Progenitor cell of endocrine pancreas (in vitro differentiated cells): ENCODE results near the gene CRADD. TPM values are rescaled to one million over a fixed set of nuclear protein-coding genes. Genes with fewer than 3 reads are reported as not detected.

ENCODE experiments used
- DNase-seq: peaks from one replicate; pipeline ENCODE4 v3.0.0; 2021; ENCODE audit warnings: low spot score; ENCODE audit not compliant: unreplicated experiment
- H3K27ac Mint-ChIP-seq: 2 replicates; pipeline ENCODE4 v1.8.0; 2021; ENCODE audit warnings: mild to moderate bottlenecking, moderate library complexity, mixed read lengths
- H3K27me3 Mint-ChIP-seq: 2 replicates; pipeline ENCODE4 v1.8.0; 2021; ENCODE audit warnings: mixed read lengths
- H3K36me3 Mint-ChIP-seq: 2 replicates; pipeline ENCODE4 v1.8.0; 2022; ENCODE audit warnings: mixed read lengths; ENCODE audit not compliant: insufficient read depth
- H3K4me1 Mint-ChIP-seq: 2 replicates; pipeline ENCODE4 v1.8.0; 2021; ENCODE audit warnings: low read depth, mixed read lengths
- H3K4me3 Mint-ChIP-seq: 2 replicates; pipeline ENCODE4 v1.8.0; 2021; ENCODE audit warnings: low read depth, mild to moderate bottlenecking, moderate library complexity, mixed read lengths
- H3K9me3 Mint-ChIP-seq: 2 replicates; pipeline ENCODE4 v1.8.0; 2021; ENCODE audit warnings: low read depth, mixed read lengths
- total RNA-seq: library from RNA; stranded (reverse); gene quantifications from 2 replicates; pipeline ENCODE4 v1.2.1, GENCODE V29; 2021
- TF ChIP-seq, protein P1 (sequence below): fragments of 200-600 bp; sonication (generic); IDR thresholded peaks from one replicate; pipeline ENCODE4 v1.5.0; 2021; ENCODE audit warnings: antibody characterized with exemption, mild to moderate bottlenecking; ENCODE audit not compliant: unreplicated experiment

CRADD gene
- total RNA-seq, 1 donor from 2014 or later, result 11.7 TPM

GRCh38 chr12:93850481-93851256, 173.5 kb downstream of the CRADD start:
- DNase-seq, result no peak
- no peaks in the 10 kb centered on the region for H3K27me3 Mint-ChIP-seq
- H3K4me1 Mint-ChIP-seq, result no peaks in the 10 kb centered on the region
- TF ChIP-seq, protein P1, sequence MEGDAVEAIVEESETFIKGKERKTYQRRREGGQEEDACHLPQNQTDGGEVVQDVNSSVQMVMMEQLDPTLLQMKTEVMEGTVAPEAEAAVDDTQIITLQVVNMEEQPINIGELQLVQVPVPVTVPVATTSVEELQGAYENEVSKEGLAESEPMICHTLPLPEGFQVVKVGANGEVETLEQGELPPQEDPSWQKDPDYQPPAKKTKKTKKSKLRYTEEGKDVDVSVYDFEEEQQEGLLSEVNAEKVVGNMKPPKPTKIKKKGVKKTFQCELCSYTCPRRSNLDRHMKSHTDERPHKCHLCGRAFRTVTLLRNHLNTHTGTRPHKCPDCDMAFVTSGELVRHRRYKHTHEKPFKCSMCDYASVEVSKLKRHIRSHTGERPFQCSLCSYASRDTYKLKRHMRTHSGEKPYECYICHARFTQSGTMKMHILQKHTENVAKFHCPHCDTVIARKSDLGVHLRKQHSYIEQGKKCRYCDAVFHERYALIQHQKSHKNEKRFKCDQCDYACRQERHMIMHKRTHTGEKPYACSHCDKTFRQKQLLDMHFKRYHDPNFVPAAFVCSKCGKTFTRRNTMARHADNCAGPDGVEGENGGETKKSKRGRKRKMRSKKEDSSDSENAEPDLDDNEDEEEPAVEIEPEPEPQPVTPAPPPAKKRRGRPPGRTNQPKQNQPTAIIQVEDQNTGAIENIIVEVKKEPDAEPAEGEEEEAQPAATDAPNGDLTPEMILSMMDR, result no peak
- H3K36me3 Mint-ChIP-seq, result no peaks in the 10 kb centered on the region
- H3K9me3 Mint-ChIP-seq, result no peaks in the 10 kb centered on the region
- no peak overlapping the region for H3K27ac Mint-ChIP-seq
- no peak overlapping the region for H3K4me3 Mint-ChIP-seq

DNA sequence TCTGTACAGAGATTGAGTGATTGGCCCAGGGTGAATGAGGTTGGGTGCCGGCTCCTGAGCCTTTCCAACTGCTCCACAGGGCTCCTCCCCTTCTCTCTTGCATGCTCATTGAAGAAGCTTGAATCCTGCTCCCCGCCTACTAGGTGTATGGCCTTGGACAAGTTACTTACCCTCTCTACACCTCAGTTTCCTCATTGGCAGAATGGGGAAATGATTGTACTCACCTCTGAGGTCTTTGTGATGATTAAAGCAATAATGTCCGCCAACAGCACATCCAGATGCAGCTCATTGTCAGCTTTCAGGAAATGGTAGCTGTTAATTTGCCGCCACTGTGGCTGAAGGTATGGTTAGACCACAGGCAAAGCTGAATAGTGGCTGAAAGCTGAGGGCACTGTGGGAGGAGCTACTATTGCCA, 174.1 kb downstream of the CRADD start:
- no peaks in the 10 kb centered on the region for H3K36me3 Mint-ChIP-seq
- DNase-seq, result no peak
- no peak overlapping the region for H3K27ac Mint-ChIP-seq

DNA sequence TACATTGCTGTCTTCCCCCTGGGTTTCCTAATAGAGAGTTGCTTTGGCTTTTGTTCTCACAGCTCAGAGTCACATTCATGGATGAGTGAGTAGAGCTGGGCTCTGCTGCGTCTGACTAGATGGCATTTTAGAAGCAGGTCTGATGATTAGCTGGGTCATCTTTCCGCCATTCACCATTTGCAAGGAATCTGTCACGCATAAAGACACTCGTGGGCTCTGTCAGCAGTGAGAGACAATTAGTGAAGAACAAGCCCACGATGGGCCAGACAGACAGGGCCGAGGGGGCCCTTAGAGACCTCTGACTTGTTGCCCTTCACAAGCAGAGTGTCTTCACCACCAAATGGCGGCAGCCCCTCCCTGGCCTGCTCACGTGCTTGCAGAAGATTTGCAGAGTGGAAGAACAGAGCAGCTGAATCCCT, 175.0 kb downstream of the CRADD start:
- H3K4me3 Mint-ChIP-seq, result no peak overlapping the region
- H3K27me3 Mint-ChIP-seq, result no peaks in the 10 kb centered on the region
- H3K9me3 Mint-ChIP-seq, result no peaks in the 10 kb centered on the region
- TF ChIP-seq, protein P1, result no peak
- H3K27ac Mint-ChIP-seq, result no peak overlapping the region
- no peaks in the 10 kb centered on the region for H3K36me3 Mint-ChIP-seq
- H3K4me1 Mint-ChIP-seq, result no peaks in the 10 kb centered on the region
- DNase-seq, result no peak

More for the DNA sequence above, 174.1 kb downstream of the CRADD start:
- H3K4me1 Mint-ChIP-seq, result no peaks in the 10 kb centered on the region
- no peak overlapping the region for H3K4me3 Mint-ChIP-seq
- H3K27me3 Mint-ChIP-seq, result no peaks in the 10 kb centered on the region
- TF ChIP-seq, protein P1, result no peak
- H3K9me3 Mint-ChIP-seq, result no peaks in the 10 kb centered on the region

DNA sequence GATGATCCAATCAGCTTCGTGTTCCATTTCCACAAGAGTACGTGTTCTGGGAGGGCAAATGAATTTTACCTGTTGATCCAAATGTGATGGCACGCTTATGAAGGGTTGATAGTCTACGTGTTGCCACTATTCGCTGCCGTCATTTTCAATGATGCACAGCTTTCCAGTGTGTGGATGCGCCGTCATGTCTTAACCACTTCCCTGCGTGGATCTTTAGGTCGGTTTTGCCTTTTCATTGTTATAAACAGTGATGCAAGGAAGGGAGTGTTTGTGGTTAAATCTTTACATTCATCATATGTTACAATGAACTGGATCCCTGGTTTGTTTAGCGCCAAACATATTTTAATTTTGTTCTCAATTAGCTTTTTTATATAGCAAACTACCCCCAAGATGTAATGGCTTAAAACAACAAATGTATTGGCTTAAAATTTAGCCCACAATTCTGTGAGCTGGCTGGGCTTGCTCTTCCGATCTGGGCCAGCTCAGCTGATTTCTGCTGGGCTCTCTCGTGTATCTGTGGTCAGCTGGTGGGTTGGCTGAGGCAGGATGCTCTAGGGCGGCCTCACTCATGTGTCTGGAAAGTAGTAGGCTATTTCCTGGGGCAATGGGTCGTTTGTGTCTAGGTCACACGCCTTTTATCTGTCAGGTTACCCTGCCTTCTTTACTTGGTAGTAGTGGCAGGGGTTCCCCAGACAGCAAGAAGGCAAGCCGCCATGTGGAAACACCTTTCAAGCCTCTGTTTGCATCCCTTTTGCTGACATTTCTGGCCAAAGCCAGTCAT, 176.7 kb downstream of the CRADD start:
- Mint-ChIP-seq H3K4me1 (no peaks in the 10 kb centered on the region), H3K27me3 (no peaks in the 10 kb centered on the region), H3K27ac (no peak overlapping the region), H3K9me3 (no peaks in the 10 kb centered on the region), H3K36me3 (no peaks in the 10 kb centered on the region), H3K4me3 (no peak overlapping the region)
- TF ChIP-seq, protein P1, result no peak
- no peak for DNase-seq

- H3K9me3 Mint-ChIP-seq, result no peaks in the 10 kb centered on the region
- H3K27me3 Mint-ChIP-seq, result no peaks in the 10 kb centered on the region
- H3K36me3 Mint-ChIP-seq, result no peaks in the 10 kb centered on the region
- H3K4me3 Mint-ChIP-seq, result no peak overlapping the region
- H3K4me1 Mint-ChIP-seq, result no peaks in the 10 kb centered on the region
- no peak overlapping the region for H3K27ac Mint-ChIP-seq
- no peak for DNase-seq
- TF ChIP-seq, protein P1, result no peak
These were observed 178.1 kb downstream of the CRADD start for GRCh38 chr12:93855261-93855660.
